ENCODE results near the gene APOA4. TPM values are rescaled to one million over a fixed set of nuclear protein-coding genes. Genes with fewer than 3 reads are reported as not detected.

APOA4 gene
- total and polyA plus RNA-seq, 2 of the 13 experiments (the other 11 are each of a cell fraction or from before 2014, with no cell fraction given), result 3.8 to 7.2 TPM

- TF ChIP-seq, protein P1, sequence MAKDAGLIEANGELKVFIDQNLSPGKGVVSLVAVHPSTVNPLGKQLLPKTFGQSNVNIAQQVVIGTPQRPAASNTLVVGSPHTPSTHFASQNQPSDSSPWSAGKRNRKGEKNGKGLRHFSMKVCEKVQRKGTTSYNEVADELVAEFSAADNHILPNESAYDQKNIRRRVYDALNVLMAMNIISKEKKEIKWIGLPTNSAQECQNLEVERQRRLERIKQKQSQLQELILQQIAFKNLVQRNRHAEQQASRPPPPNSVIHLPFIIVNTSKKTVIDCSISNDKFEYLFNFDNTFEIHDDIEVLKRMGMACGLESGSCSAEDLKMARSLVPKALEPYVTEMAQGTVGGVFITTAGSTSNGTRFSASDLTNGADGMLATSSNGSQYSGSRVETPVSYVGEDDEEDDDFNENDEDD (CRISPR knock-in tag; IDR thresholded peaks at IDR 0.05; ENCODE audit: borderline replicate concordance), result no peak
- TF ChIP-seq ZNF136 (CRISPR knock-in tag; IDR thresholded peaks at IDR 0.05; ENCODE audit: low read depth) (no peak), NBN (conservative IDR thresholded peaks at IDR 0.05) (no peak), ATF5 (CRISPR knock-in tag; IDR thresholded peaks at IDR 0.05; ENCODE audit: low read depth) (no peak), ZNF30 (CRISPR knock-in tag; IDR thresholded peaks at IDR 0.05) (no peak), ZNF737 (CRISPR knock-in tag; IDR thresholded peaks at IDR 0.05; ENCODE audit: borderline replicate concordance) (no peak), ZNF782 (CRISPR knock-in tag; IDR thresholded peaks at IDR 0.05; ENCODE audit: borderline replicate concordance) (no peak; the same call in 1 of the 2 replicates), CEBPG (CRISPR knock-in tag; IDR thresholded peaks at IDR 0.05) (no peak), POLR2AphosphoS2 (IDR thresholded peaks at IDR 0.05; ENCODE audit: low read depth, low read length) (peak; percentile 43; the same call in 1 of the 2 replicates), GZF1 (CRISPR knock-in tag; IDR thresholded peaks at IDR 0.05) (no peak), AHDC1 (CRISPR knock-in tag; IDR thresholded peaks at IDR 0.05; ENCODE audit: borderline replicate concordance) (no peak), SETDB1 (CRISPR knock-in tag; IDR thresholded peaks at IDR 0.05; ENCODE audit: borderline replicate concordance) (no peak), NAIF1 (CRISPR knock-in tag; IDR thresholded peaks at IDR 0.05; ENCODE audit: borderline replicate concordance) (no peak), PRMT3 (CRISPR knock-in tag; IDR thresholded peaks at IDR 0.05; ENCODE audit: borderline replicate concordance, low read depth) (no peak), ATF1 (CRISPR knock-in tag; IDR thresholded peaks at IDR 0.05) (no peak), TP53 (CRISPR knock-in tag; conservative IDR thresholded peaks at IDR 0.05) (no peak), RARG (CRISPR knock-in tag; IDR thresholded peaks at IDR 0.05; ENCODE audit: low read depth) (no peak), KDM5B (CRISPR knock-in tag; IDR thresholded peaks at IDR 0.05; ENCODE audit: borderline replicate concordance) (0 out of 2 replicates have a peak, but pooled peaks have one; percentile 19), ZNF430 (CRISPR knock-in tag; IDR thresholded peaks at IDR 0.05) (no peak; the same call in 1 of the 2 replicates), MAFF (IDR thresholded peaks at IDR 0.05; ENCODE audit: low read depth, low read length) (no peak), ZNF816 (CRISPR knock-in tag; IDR thresholded peaks at IDR 0.05; ENCODE audit: borderline replicate concordance) (no peak), GABPA (IDR thresholded peaks at IDR 0.05; ENCODE audit: low read depth, low read length) (no peak), GABPA (CRISPR knock-in tag; IDR thresholded peaks at IDR 0.05; ENCODE audit: low read depth) (no peak), FOSL2 (CRISPR knock-in tag; IDR thresholded peaks at IDR 0.05) (no peak), ZSCAN22 (CRISPR knock-in tag; IDR thresholded peaks at IDR 0.05) (no peak), ZNF331 (CRISPR knock-in tag; IDR thresholded peaks at IDR 0.05) (no peak), KMT2A (CRISPR knock-in tag; IDR thresholded peaks at IDR 0.05) (0 out of 2 replicates have a peak, but pooled peaks have one; percentile 1)
Observed at GRCh38 chr11:116833491-116833815, 10.3 kb upstream of the APOA4 start (continued).

Data from HepG2 (cell line).